Measurements from ENCODE around the gene BMERB1.

- TF ChIP-seq CTCF (IDR thresholded peaks at IDR 0.05; ENCODE audit: poor library complexity) (no peak), EZH2 (IDR thresholded peaks at IDR 0.05; ENCODE audit: borderline replicate concordance) (no peak), EZH2phosphoT487 (IDR thresholded peaks at IDR 0.05; ENCODE audit: low read depth, severe bottlenecking, unreplicated experiment) (no peak)
Measured at GRCh38 chr16:15489016-15489415, 54.6 kb downstream of the BMERB1 start.
